Adrenal gland (tissue), 12 donors: ENCODE data around the gene NFATC3. TPM values are rescaled to one million over a fixed set of nuclear protein-coding genes. Genes with fewer than 3 reads are reported as not detected.

Source experiments
- DNase-seq, 7 donors: peaks; one replicate each; pipeline ENCODE4 v3.0.0-alpha.2; 2019 to 2020
- H3K27ac ChIP-seq, 5 donors: fragments of 200-600 bp; sonication (generic) in 4 of 5; 1 replicate in 3 of 5; 2 replicates in 2 of 5; pipeline versions ENCODE4 v1.5.1 to v1.8.0; 2016 to 2020; ENCODE audit warnings: mild to moderate bottlenecking in 1 of 5
- H3K27me3 ChIP-seq: fragments of 200-600 bp; 2 replicates; pipeline ENCODE4 v1.8.0; 2021
- H3K36me3 ChIP-seq, 2 donors: fragments of 200-600 bp; replicated peaks in 1 of 2; 1 replicate in 1 of 2; 2 replicates in 1 of 2; pipeline versions ENCODE4 v1.5.1 to v1.8.0; 2018 to 2022
- H3K4me1 ChIP-seq, 2 donors: fragments of 200-600 bp; replicated peaks in 1 of 2; 1 replicate in 1 of 2; 2 replicates in 1 of 2; pipeline versions ENCODE4 v1.5.1 to v1.8.0; 2018 to 2021
- H3K4me3 ChIP-seq, 4 donors: fragments of 200-600 bp; sonication (generic) in 3 of 4; one replicate each; pipeline ENCODE4 v1.5.1; 2016 to 2018
- H3K9me3 ChIP-seq, 3 donors: fragments of 200-600 bp; sonication (generic) in 1 of 3; replicated peaks in 1 of 3; 1 replicate in 2 of 3; 2 replicates in 1 of 3; pipeline versions ENCODE4 v1.5.1 to v1.8.0; 2016 to 2021
- CTCF ChIP-seq, 6 experiments: fragments of 450-650 bp in 4 of 6; fragments of 200-600 bp in 2 of 6; sonication (generic) in 1 of 6; IDR thresholded peaks; 1 replicate in 5 of 6; 2 replicates in 1 of 6; pipeline versions ENCODE4 v1.5.1 to v1.8.0; 2016 to 2021; ENCODE audit warnings: antibody characterized with exemption in 6 of 6, mild to moderate bottlenecking in 2 of 6, moderate library complexity in 1 of 6
- POLR2A ChIP-seq, 2 donors: fragments of 450-650 bp; IDR thresholded peaks; one replicate each; pipeline ENCODE4 v1.6.1; 2017; ENCODE audit warnings: antibody characterized with exemption in 2 of 2, mild to moderate bottlenecking in 2 of 2, moderate library complexity in 1 of 2
- WGBS, 4 donors: extraction: QIAGEN DNeasy Blood & Tissue Kit in 2 of 4; methylation state at CpG; one replicate each; pipeline versions ENCODE4 v1.1.5 to v1.1.7; 2013 to 2017; 5-methylcytosine and 5-hydroxymethylcytosine counted together
- intact Hi-C, 2 donors: fragments of 100-400 bp; cut with DNase I; formaldehyde crosslinking; loops; one replicate each; pipeline versions ENCODE4 v1.14.1 to v1.15.0; 2022 to 2023
- polyA plus RNA-seq, 3 donors: library from polyadenylated mRNA; stranded (reverse); fragments of 200-250 nt in 2 of 3; fragments of 350-450 nt in 1 of 3; fragmentation: Illumina TruSeq in 1 of 3; extraction: RNeasy Lipid Tissue Mini Kit (QIAGEN cat#74804) in 1 of 3; gene quantifications; one replicate each; pipeline ENCODE4 v1.2.3, GENCODE V29; 2013 to 2014
- total RNA-seq, 9 donors: library from RNA; depleted of rRNA in 4 of 9; stranded (reverse); fragments of >200 nt in 4 of 9; fragments of 120-200 nt in 1 of 9; fragmentation: NEBNext Ultra II Directional in 1 of 9; extraction: Animal tissue kit (Norgen Biotek cat#: 25700) in 1 of 9; gene quantifications; one replicate each; pipeline versions ENCODE4 v1.1.0 to v1.2.4, GENCODE V29; 2013 to 2023
- donor health status: healthy with polysubstance abuse.
- donor health status: Bipolar disorder and iron deficiency.
- donor health status: DM: yes; HTN: yes; CAD: no.
- donor health status: DM: no; HTN: no; CAD: no.
- donor health status: DM: no; HTN: no; CAD: no.
- donor health status: DM: yes; HTN: yes; CAD: no.

NFATC3 gene
- total and polyA plus RNA-seq, 12 donors = 6.6 to 81.2 (median 34.3) TPM

- TF ChIP-seq CTCF (IDR thresholded peaks at IDR 0.05) (no peak), POLR2A (IDR thresholded peaks at IDR 0.05) (no peak)
- no peaks in the 10 kb centered on the region for H3K27me3 ChIP-seq
- H3K4me3 ChIP-seq = peak overlapping the region in 1 of 4 donors; percentile 88
- no peaks in the 10 kb centered on the region for H3K36me3 ChIP-seq
- no peak for DNase-seq
- WGBS, 4 donors = 66 to 83% (median 80%) methylated on average over 2 of the region's 2 CpGs
- H3K4me1 ChIP-seq = peaks cover 18 to 73% of the 10 kb centered on the region in 2 donors
- no peak overlapping the region for H3K27ac ChIP-seq
- no peaks in the 10 kb centered on the region for H3K9me3 ChIP-seq
- intact Hi-C loops = no loop called here
These were observed 2.5 kb downstream of the NFATC3 start for GRCh38 chr16:68087688-68088087.

- no peak overlapping the region for H3K27ac ChIP-seq
- peaks cover 22 to 74% of the 10 kb centered on the region in 2 donors for H3K4me1 ChIP-seq
- DNase-seq = no peak
- no peaks in the 10 kb centered on the region for H3K36me3 ChIP-seq
- no peaks in the 10 kb centered on the region for H3K27me3 ChIP-seq
- 83 to 90% (median 83%) methylated on average over 9 of the region's 9 CpGs for WGBS, 4 donors
- no peak overlapping the region for H3K4me3 ChIP-seq
- TF ChIP-seq POLR2A (IDR thresholded peaks at IDR 0.05) = no peak
- no peak for TF ChIP-seq CTCF (IDR thresholded peaks at IDR 0.05)
- intact Hi-C loops = no loop called here
- no peaks in the 10 kb centered on the region for H3K9me3 ChIP-seq
These were observed 3.2 kb downstream of the NFATC3 start for GRCh38 chr16:68088130-68088972.

DNA sequence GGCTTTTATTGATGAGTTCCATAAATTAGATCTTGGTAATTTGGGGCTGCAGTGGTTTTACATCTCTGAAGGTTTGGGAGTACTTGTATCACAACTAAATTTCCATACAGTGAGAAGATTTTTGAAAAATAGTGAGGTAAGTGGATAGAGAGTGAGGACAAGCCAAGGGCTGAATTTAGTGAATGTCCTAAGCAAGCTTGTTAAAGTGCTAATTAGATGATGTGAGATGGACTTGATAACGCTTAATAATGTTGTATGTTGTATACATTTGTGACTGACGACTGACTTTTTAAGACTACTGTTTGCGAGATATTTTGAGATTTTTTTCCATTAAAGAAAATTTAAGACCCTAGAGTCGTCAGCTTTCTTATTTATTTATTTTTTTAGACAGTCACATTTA is 3.9 kb downstream of the NFATC3 start:
- Histone ChIP-seq H3K4me1 (peaks cover 21 to 74% of the 10 kb centered on the region in 2 donors), H3K36me3 (no peaks in the 10 kb centered on the region), H3K9me3 (no peaks in the 10 kb centered on the region), H3K27me3 (no peaks in the 10 kb centered on the region), H3K27ac (no peak overlapping the region), H3K4me3 (no peak overlapping the region)
- no peak for DNase-seq
- intact Hi-C loops = no loop called here
- no peak for TF ChIP-seq POLR2A (IDR thresholded peaks at IDR 0.05)
- no peak for TF ChIP-seq CTCF (IDR thresholded peaks at IDR 0.05)
- WGBS, 4 donors = 83 to 88% (median 84%) methylated on average over 4 of the region's 4 CpGs

DNA sequence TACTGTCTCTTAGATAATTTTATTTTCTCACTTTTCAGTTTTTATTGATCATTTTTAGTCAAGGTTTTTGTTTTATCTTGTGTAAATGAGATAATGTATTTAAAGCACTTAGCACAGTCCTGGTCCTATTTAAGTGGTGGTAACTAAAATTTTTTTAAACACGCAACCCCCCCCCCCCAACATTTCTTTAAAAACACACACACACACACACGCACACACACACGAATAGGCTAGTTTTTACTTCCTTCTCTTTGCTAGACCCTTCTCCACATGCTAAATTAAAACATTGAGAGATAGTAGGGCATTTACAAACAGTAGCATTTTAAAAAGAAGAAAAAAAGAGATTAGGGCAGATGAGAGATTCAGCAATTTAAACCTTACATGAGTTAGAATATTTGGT is 5.0 kb downstream of the NFATC3 start:
- Histone ChIP-seq H3K27me3 (no peaks in the 10 kb centered on the region), H3K4me1 (peaks cover 24 to 79% of the 10 kb centered on the region in 2 donors), H3K27ac (no peak overlapping the region), H3K36me3 (no peaks in the 10 kb centered on the region), H3K9me3 (no peaks in the 10 kb centered on the region), H3K4me3 (no peak overlapping the region)
- DNase-seq = no peak
- intact Hi-C loops = loop anchor here in 1 of 2 donors (10.0 kb wide), 1 partner anchor 145 kb away; the partner anchor contains the start of gene ESRP2
- TF ChIP-seq CTCF (IDR thresholded peaks at IDR 0.05) (no peak), POLR2A (IDR thresholded peaks at IDR 0.05) (no peak)
- 40 to 56% (median 44%) methylated on average over 3 of the region's 3 CpGs for WGBS, 4 donors
